Testis (tissue), 3 donors: ENCODE results near the gene TRPV5. TPM values are rescaled to one million over a fixed set of nuclear protein-coding genes. Genes with fewer than 3 reads are reported as not detected.

Source experiments
- DNase-seq: peaks from one replicate; pipeline ENCODE4 v3.0.0-alpha.2; 2019
- H3K27ac ChIP-seq, 2 donors: fragments of 200-600 bp; sonication (generic); one replicate each; pipeline ENCODE4 v1.5.1; 2019
- H3K27me3 ChIP-seq: fragments of 200-600 bp; sonication (generic); one replicate; pipeline ENCODE4 v1.5.1; 2019
- H3K36me3 ChIP-seq: fragments of 200-600 bp; sonication (generic); one replicate; pipeline ENCODE4 v1.5.1; 2017; ENCODE audit warnings: low read depth; ENCODE audit errors: missing control alignments
- H3K4me1 ChIP-seq: fragments of 200-600 bp; sonication (generic); one replicate; pipeline ENCODE4 v1.5.1; 2019
- H3K4me3 ChIP-seq, 2 donors: fragments of 200-600 bp; sonication (generic); one replicate each; pipeline ENCODE4 v1.5.1; 2017 to 2019
- H3K9me3 ChIP-seq: fragments of 200-600 bp; sonication (generic); one replicate; pipeline ENCODE4 v1.5.1; 2017
- POLR2A ChIP-seq: fragments of 450-650 bp; IDR thresholded peaks from one replicate; pipeline ENCODE4 v1.6.1; 2017; ENCODE audit warnings: antibody characterized with exemption, mild to moderate bottlenecking, moderate library complexity
- WGBS, 2 donors: methylation state at CpG; one replicate each; pipeline ENCODE4 v1.1.5; 2018; 5-methylcytosine and 5-hydroxymethylcytosine counted together
- intact Hi-C: fragments of 100-400 bp; cut with DNase I; formaldehyde crosslinking; loops from one replicate; pipeline ENCODE4 v1.15.1; 2023; ENCODE audit warnings: low total_unique reads
- polyA plus RNA-seq: library from polyadenylated mRNA; stranded (reverse); fragments of 350-450 nt; fragmentation: Illumina TruSeq; extraction: RNeasy Lipid Tissue Mini Kit (QIAGEN cat#74804); gene quantifications from one replicate; pipeline ENCODE4 v1.2.3, GENCODE V29; 2014; ENCODE audit warnings: low read depth, low replicate concordance; ENCODE audit not compliant: insufficient read depth
- total RNA-seq, 2 donors: library from RNA; depleted of rRNA; stranded (reverse); fragments of >200 nt; gene quantifications; one replicate each; pipeline ENCODE4 v1.2.3, GENCODE V29; 2016
- TF ChIP-seq, protein P1 (sequence below), 3 experiments: fragments of 450-650 bp in 2 of 3; fragments of 200-600 bp in 1 of 3; sonication (generic) in 1 of 3; IDR thresholded peaks; one replicate each; pipeline ENCODE4 v1.5.1; 2016 to 2019; ENCODE audit warnings: antibody characterized with exemption in 3 of 3, mild to moderate bottlenecking in 2 of 3, moderate library complexity in 1 of 3

Gene TRPV5
- total and polyA plus RNA-seq, 3 donors from 2014 or later = 0.57 to 2.1 (median 1.4) TPM

DNA sequence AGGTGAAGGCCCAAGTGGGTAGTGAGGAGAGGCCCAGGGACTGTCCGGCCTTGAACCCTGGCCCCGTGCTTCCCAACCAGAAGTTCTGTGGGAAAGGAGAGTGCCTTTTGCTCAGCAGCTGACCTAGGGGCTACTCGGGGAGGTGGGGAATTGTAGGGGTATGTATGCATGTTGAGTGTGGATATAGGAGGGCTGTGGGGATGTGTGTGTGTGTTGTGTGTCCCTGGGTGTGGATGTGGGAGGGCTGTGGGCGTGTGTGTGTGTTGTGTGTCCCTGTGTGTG, 66.5 kb downstream of the TRPV5 start:
- Histone ChIP-seq H3K27me3 (no peaks in the 10 kb centered on the region), H3K9me3 (no peaks in the 10 kb centered on the region), H3K36me3 (no peaks in the 10 kb centered on the region), H3K4me3 (no peak overlapping the region), H3K4me1 (no peaks in the 10 kb centered on the region), H3K27ac (no peak overlapping the region)
- no peak for DNase-seq
- intact Hi-C loops = loop anchor here (10.0 kb wide), 1 partner anchor 138 kb away; no protein-coding TSS in a partner anchor
- TF ChIP-seq, protein P1, sequence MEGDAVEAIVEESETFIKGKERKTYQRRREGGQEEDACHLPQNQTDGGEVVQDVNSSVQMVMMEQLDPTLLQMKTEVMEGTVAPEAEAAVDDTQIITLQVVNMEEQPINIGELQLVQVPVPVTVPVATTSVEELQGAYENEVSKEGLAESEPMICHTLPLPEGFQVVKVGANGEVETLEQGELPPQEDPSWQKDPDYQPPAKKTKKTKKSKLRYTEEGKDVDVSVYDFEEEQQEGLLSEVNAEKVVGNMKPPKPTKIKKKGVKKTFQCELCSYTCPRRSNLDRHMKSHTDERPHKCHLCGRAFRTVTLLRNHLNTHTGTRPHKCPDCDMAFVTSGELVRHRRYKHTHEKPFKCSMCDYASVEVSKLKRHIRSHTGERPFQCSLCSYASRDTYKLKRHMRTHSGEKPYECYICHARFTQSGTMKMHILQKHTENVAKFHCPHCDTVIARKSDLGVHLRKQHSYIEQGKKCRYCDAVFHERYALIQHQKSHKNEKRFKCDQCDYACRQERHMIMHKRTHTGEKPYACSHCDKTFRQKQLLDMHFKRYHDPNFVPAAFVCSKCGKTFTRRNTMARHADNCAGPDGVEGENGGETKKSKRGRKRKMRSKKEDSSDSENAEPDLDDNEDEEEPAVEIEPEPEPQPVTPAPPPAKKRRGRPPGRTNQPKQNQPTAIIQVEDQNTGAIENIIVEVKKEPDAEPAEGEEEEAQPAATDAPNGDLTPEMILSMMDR (IDR thresholded peaks at IDR 0.05) = no peak
- TF ChIP-seq POLR2A = no peak
- 83 to 84% methylated on average over 4 of the region's 4 CpGs for WGBS, 2 donors

DNA sequence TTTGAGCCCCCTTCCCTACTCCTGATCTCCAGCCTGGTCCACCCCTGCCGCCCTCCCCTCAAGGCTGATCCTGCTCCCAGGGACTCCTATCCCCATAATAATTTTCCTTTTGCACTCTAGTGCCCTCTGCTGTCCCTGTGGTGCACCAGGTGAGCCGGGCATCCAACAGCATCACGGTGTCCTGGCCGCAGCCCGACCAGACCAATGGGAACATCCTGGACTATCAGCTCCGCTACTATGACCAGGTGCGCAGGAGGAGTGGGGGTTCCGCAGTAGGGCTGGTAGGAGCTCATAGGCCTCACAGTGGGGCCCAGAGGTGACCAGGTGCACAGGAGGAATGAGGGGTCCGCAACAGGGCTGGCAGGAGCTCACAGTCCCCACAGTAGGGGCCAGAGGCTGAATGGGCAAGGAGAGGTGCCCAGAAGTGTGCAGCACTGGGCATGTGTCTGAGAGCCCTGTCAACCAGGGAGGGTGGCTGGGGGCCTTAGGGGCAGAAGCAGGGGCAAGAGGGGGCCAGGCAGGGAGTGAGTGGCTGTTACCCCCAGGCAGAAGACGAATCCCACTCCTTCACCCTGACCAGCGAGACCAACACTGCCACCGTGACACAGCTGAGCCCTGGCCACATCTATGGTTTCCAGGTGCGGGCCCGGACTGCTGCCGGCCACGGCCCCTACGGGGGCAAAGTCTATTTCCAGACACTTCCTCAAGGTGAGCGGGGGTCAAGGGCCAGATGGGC, 67.0 kb downstream of the TRPV5 start:
- intact Hi-C loops = loop anchor here (10.0 kb wide), 1 partner anchor 138 kb away; no protein-coding TSS in a partner anchor
- no peaks in the 10 kb centered on the region for H3K27me3 ChIP-seq

DNA sequence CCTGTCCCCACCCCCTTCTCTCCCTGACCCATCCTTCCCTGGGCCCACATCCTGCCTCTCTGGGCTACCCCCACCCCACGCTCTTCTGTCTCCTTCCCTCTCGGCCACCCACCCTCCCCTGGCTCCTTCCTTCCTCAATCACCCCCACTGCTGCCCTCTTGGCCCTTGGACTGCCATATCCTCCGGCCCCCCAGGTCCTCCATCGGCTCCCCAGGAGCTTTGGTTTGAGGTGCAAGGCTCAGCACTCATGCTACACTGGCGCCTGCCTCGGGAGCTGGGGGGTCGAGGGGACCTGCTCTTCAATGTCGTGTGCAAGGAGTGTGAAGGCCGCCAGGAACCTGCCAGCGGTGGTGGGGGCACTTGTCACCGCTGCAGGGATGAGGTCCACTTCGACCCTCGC, 67.8 kb downstream of the TRPV5 start:
- Histone ChIP-seq H3K4me1 (no peaks in the 10 kb centered on the region), H3K36me3 (no peaks in the 10 kb centered on the region), H3K27ac (no peak overlapping the region), H3K9me3 (no peaks in the 10 kb centered on the region), H3K27me3 (no peaks in the 10 kb centered on the region), H3K4me3 (no peak overlapping the region)
- no peak for DNase-seq
- intact Hi-C loops = loop anchor here (10.0 kb wide), 1 partner anchor 139 kb away; no protein-coding TSS in a partner anchor
- no peak for TF ChIP-seq POLR2A
- TF ChIP-seq, protein P1 (IDR thresholded peaks at IDR 0.05) = no peak
- 68 to 77% methylated on average over 8 to 13 of the region's 13 CpGs for WGBS, 2 donors

More for the DNA sequence above, 67.0 kb downstream of the TRPV5 start:
- DNase-seq = no peak
- Histone ChIP-seq H3K36me3 (no peaks in the 10 kb centered on the region), H3K9me3 (no peaks in the 10 kb centered on the region), H3K4me3 (no peak overlapping the region), H3K27ac (no peak overlapping the region), H3K4me1 (no peaks in the 10 kb centered on the region)
- no peak for TF ChIP-seq POLR2A
- TF ChIP-seq, protein P1 (IDR thresholded peaks at IDR 0.05) = peak; percentile 13 to 39 (median 25)
- WGBS, 2 donors = 82 to 86% methylated on average over 17 to 18 of the region's 18 CpGs

DNA sequence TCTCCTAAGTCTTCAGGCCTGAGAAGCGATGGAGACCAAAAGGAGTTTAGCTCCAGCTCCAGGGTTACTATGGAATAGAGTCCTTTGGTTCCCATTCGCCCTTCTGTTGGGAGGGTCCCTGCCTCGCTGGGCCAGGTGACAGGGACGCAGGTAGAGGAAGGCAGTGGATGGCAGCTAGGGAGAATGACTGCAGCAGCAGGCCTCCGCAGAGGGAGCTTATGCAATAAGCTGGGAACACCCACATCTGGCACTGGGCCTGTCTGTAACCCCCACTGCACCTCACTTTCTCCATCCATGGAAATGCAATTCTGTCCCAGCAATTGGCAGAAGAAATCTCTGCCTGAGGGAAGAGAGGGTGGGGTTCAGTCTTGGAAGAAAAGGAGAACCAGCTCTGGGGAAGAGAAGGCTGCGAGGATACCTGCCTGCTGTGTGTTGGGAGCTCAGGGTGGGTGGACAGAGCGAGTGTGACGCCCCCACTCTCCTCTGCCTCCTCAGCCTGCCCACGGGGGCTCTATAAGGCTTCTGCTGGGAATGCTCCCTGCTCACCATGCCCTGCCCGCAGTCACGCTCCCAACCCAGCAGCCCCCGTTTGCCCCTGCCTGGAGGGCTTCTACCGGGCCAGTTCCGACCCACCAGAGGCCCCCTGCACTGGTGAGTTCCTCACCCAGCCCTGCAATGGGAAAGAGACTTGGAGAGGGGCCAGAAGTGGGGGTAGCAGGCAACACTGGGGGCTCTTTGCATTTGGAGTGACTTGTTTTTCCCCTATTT, 68.4 kb downstream of the TRPV5 start:
- Histone ChIP-seq H3K27me3 (no peaks in the 10 kb centered on the region), H3K36me3 (no peaks in the 10 kb centered on the region), H3K4me1 (no peaks in the 10 kb centered on the region), H3K9me3 (no peaks in the 10 kb centered on the region), H3K27ac (no peak overlapping the region), H3K4me3 (no peak overlapping the region)
- WGBS, 2 donors = 84 to 88% methylated on average over 14 of the region's 14 CpGs
- no peak for DNase-seq
- intact Hi-C loops = loop anchor here (10.0 kb wide), 1 partner anchor 140 kb away; no protein-coding TSS in a partner anchor
- no peak for TF ChIP-seq POLR2A
- TF ChIP-seq, protein P1 (IDR thresholded peaks at IDR 0.05) = no peak
